OCI-LY7 (cell line): ENCODE measurements around the gene KLHL33. TPM values are rescaled to one million over a fixed set of nuclear protein-coding genes. Genes with fewer than 3 reads are reported as not detected.
A peak's percentile ranks its signal among the peaks of the same experiment; 100 is the strongest.

ENCODE experiments used
- BruUV-seq: library from RNA; stranded (reverse); fragments of 400-500 nt; replicated peaks from 2 replicates; lab custom pipeline; 2021; lab: Mats Ljungman, UMichigan
- CTCF ChIA-PET: fragments of 300-600 bp; sonication (Branson Sonifier 250); formaldehyde crosslinking; loops from one replicate; lab custom pipeline; 2022; ENCODE audit warnings: antibody characterized with exemption; ENCODE audit not compliant: unreplicated experiment; lab: Charles Lee
- POLR2A ChIA-PET: fragments of 300-600 bp; sonication (Branson Sonifier 250); formaldehyde crosslinking; loops from one replicate; lab custom pipeline; 2022; ENCODE audit warnings: antibody characterized with exemption; lab: Charles Lee
- DNase-seq: peaks from one replicate; pipeline ENCODE4 v3.0.0-alpha.2; 2015; ENCODE audit warnings: low spot score
- H2AFZ ChIP-seq: fragments of 200-600 bp; sonication (generic), shearing (Covaris generic); 2 replicates; pipeline ENCODE4 v1.6.1; 2014; ENCODE audit warnings: mild to moderate bottlenecking, antibody characterized with exemption, low read length, moderate library complexity
- H3K27ac ChIP-seq: fragments of 200-600 bp; sonication (generic); 2 replicates; pipeline ENCODE4 v1.5.1; 2014; ENCODE audit warnings: mixed run types, low read depth, mild to moderate bottlenecking, moderate library complexity, low read length, inconsistent platforms; ENCODE audit not compliant: poor library complexity, severe bottlenecking
- H3K36me3 ChIP-seq: fragments of 200-600 bp; sonication (generic); 2 replicates; pipeline ENCODE4 v1.6.1; 2014; ENCODE audit warnings: mild to moderate bottlenecking, antibody characterized with exemption, low read length, moderate library complexity, mixed read lengths; ENCODE audit not compliant: insufficient read depth
- H3K4me1 ChIP-seq: fragments of 200-600 bp; sonication (generic); 2 replicates; pipeline ENCODE4 v1.5.1; 2014; ENCODE audit warnings: mild to moderate bottlenecking, low read length; ENCODE audit not compliant: insufficient read depth, poor library complexity, severe bottlenecking
- H3K4me2 ChIP-seq: fragments of 200-600 bp; sonication (generic); 2 replicates; pipeline ENCODE4 v1.6.1; 2014; ENCODE audit warnings: mild to moderate bottlenecking, low read length
- H3K4me3 ChIP-seq: fragments of 200-600 bp; sonication (generic); 2 replicates; pipeline ENCODE4 v1.5.1; 2014; ENCODE audit warnings: mild to moderate bottlenecking, low read depth, low read length; ENCODE audit not compliant: poor library complexity, severe bottlenecking
- H3K79me2 ChIP-seq: fragments of 200-600 bp; sonication (generic); 2 replicates; pipeline ENCODE4 v1.6.1; 2016; ENCODE audit warnings: low read depth, mild to moderate bottlenecking, low read length, moderate library complexity, mixed read lengths; ENCODE audit not compliant: insufficient read depth
- H3K9me2 ChIP-seq: fragments of 200-600 bp; sonication (generic); 2 replicates; pipeline ENCODE4 v1.6.1; 2016; ENCODE audit warnings: mild to moderate bottlenecking, low read length, mixed read lengths; ENCODE audit not compliant: insufficient read depth
- H3K9me3 ChIP-seq: fragments of 200-600 bp; sonication (generic); 2 replicates; pipeline ENCODE4 v1.6.1; 2014; ENCODE audit warnings: mild to moderate bottlenecking, mixed run types, low read length, mixed read lengths
- H4K20me1 ChIP-seq: fragments of 200-600 bp; sonication (generic); 2 replicates; pipeline ENCODE4 v1.6.1; 2014; ENCODE audit warnings: mild to moderate bottlenecking, antibody characterized with exemption, low read length, moderate library complexity, mixed read lengths; ENCODE audit not compliant: insufficient read depth
- EZH2phosphoT487 ChIP-seq: fragments of 200-600 bp; sonication (generic); IDR thresholded peaks from 2 replicates; pipeline ENCODE4 v1.6.1; 2018; ENCODE audit warnings: low read depth, borderline replicate concordance, mild to moderate bottlenecking, mixed run types, antibody characterized with exemption, low read length, moderate library complexity, mixed read lengths
- intact Hi-C: fragments of 100-400 bp; cut with micrococcal nuclease; formaldehyde crosslinking; loops from one replicate; pipeline ENCODE4 v1.10.0; 2022; ENCODE audit not compliant: unreplicated experiment
- total RNA-seq, 2 experiments: library from RNA; depleted of rRNA in 1 of 2; stranded (reverse); fragments of >200 nt in 1 of 2; shearing (Covaris generic) in 1 of 2; gene quantifications; 2 replicates each; pipeline ENCODE4 v1.2.3, GENCODE V29; 2014 to 2022
- TF ChIP-seq, protein P1 (sequence below): fragments of 200-600 bp; sonication (generic); conservative IDR thresholded peaks from 2 replicates; pipeline ENCODE4 v1.5.1; 2014; ENCODE audit warnings: mild to moderate bottlenecking, antibody characterized with exemption, low read length, moderate library complexity, mixed read lengths

Gene KLHL33
- total RNA-seq, 2 experiments from 2014 or later: 0.11 TPM; not detected in 1

- TF ChIP-seq, protein P1, sequence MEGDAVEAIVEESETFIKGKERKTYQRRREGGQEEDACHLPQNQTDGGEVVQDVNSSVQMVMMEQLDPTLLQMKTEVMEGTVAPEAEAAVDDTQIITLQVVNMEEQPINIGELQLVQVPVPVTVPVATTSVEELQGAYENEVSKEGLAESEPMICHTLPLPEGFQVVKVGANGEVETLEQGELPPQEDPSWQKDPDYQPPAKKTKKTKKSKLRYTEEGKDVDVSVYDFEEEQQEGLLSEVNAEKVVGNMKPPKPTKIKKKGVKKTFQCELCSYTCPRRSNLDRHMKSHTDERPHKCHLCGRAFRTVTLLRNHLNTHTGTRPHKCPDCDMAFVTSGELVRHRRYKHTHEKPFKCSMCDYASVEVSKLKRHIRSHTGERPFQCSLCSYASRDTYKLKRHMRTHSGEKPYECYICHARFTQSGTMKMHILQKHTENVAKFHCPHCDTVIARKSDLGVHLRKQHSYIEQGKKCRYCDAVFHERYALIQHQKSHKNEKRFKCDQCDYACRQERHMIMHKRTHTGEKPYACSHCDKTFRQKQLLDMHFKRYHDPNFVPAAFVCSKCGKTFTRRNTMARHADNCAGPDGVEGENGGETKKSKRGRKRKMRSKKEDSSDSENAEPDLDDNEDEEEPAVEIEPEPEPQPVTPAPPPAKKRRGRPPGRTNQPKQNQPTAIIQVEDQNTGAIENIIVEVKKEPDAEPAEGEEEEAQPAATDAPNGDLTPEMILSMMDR: no peak
- DNase-seq: no peak
- POLR2A ChIA-PET: interaction anchor here (0.8 to 1.3 kb wide), 4 partner anchors 9 to 145 kb away, joined by 3 to 5 read pairs (median 4); partner anchors contain the start of gene PIP4P1
- peaks cover 38% of the 10 kb centered on the region for H3K4me1 ChIP-seq
- intact Hi-C loops: loop anchor here (5.0 kb wide), 1 partner anchor 140 kb away; no protein-coding TSS in a partner anchor
- no peak overlapping the region for H2AFZ ChIP-seq
- H3K9me3 ChIP-seq: no peaks in the 10 kb centered on the region
- H3K9me2 ChIP-seq: no peaks in the 10 kb centered on the region
- CTCF ChIA-PET: no interaction called here
- no TSS peak for BruUV-seq
- peak overlapping the region; percentile 89; the same call in 1 of the 2 replicates for H3K4me2 ChIP-seq
- H3K4me3 ChIP-seq: no peak overlapping the region
- peaks cover 43% of the 10 kb centered on the region for H3K79me2 ChIP-seq
- peaks cover 69% of the 10 kb centered on the region for H3K36me3 ChIP-seq
- H4K20me1 ChIP-seq: peaks cover 27% of the 10 kb centered on the region
- H3K27ac ChIP-seq: no peak overlapping the region
Measured at GRCh38 chr14:20472536-20473169, 36.7 kb upstream of the KLHL33 start.

GRCh38 chr14:20470603-20470901 lies 34.6 kb upstream of the KLHL33 start:
- BruUV-seq: no TSS peak
- Histone ChIP-seq H3K79me2 (peaks cover 43% of the 10 kb centered on the region), H3K4me1 (peaks cover 18% of the 10 kb centered on the region), H3K9me2 (no peaks in the 10 kb centered on the region), H3K9me3 (no peaks in the 10 kb centered on the region), H3K4me2 (peak overlapping the region; percentile 89), H3K27ac (peak overlapping the region; percentile 71), H4K20me1 (peaks cover 17% of the 10 kb centered on the region), H3K36me3 (peaks cover 49% of the 10 kb centered on the region), H2AFZ (peak overlapping the region; percentile 93; the same call in 1 of the 2 replicates), H3K4me3 (peak overlapping the region; percentile 83)
- intact Hi-C loops: loop anchor here (5.0 kb wide), 1 partner anchor 142 kb away; no protein-coding TSS in a partner anchor
- ChIA-PET CTCF (interaction anchor here (1.0 kb wide), 1 partner anchor 55 kb away, joined by 4 read pairs; no protein-coding TSS in a partner anchor), POLR2A (interaction anchor here (0.7 to 4.1 kb wide), 4 partner anchors 10 to 128 kb away, joined by 3 to 32 read pairs (median 22); partner anchors contain the start of genes PARP2 and PIP4P1)
- TF ChIP-seq EZH2phosphoT487: no peak
- TF ChIP-seq, protein P1: no peak
- peak; percentile 17 for DNase-seq
